ENCODE results near the gene SCFD2. TPM values are rescaled to one million over a fixed set of nuclear protein-coding genes. Genes with fewer than 3 reads are reported as not detected.

SCFD2 gene
- polyA plus RNA-seq, 2 of the 4 experiments (the other 2 are of a cell fraction), result 7.6 to 10.8 TPM

GRCh38 chr4:53192496-53192895, 173.4 kb downstream of the SCFD2 start:
- 80% methylated on average over 3 of the region's 3 CpGs for WGBS (ENCODE audit: missing lambda C conversion rate)
- no peaks in the 10 kb centered on the region for H3K9me3 ChIP-seq
- H3K4me2 ChIP-seq, result no peak overlapping the region
- H3K27ac ChIP-seq, result no peak overlapping the region
- ATAC-seq (no peak), DNase-seq (ENCODE audit: low read depth in 1 of 2, low spot score in 1 of 2) (no peak), FAIRE-seq (no peak)
- peaks cover 14% of the 10 kb centered on the region for H3K4me1 ChIP-seq
- POLR2A ChIA-PET, result no interaction called here
- H3K4me3 ChIP-seq, result no peak overlapping the region
- TF ChIP-seq ATOH8 (CRISPR knock-in tag; IDR thresholded peaks at IDR 0.05; ENCODE audit: low read depth), result no peak
- no peak for TF ChIP-seq HMGXB4 (CRISPR knock-in tag; IDR thresholded peaks at IDR 0.05; ENCODE audit: borderline replicate concordance)
- no peak for TF ChIP-seq EHMT2 (IDR thresholded peaks at IDR 0.05; ENCODE audit: low read depth)
- no peak for TF ChIP-seq JUN (IDR thresholded peaks at IDR 0.05)
- no peak for TF ChIP-seq PHF8 (IDR thresholded peaks at IDR 0.05; ENCODE audit: borderline replicate concordance, low read depth)
- no peak for TF ChIP-seq ZC3H11A (IDR thresholded peaks at IDR 0.05)
- TF ChIP-seq HOXA7 (CRISPR knock-in tag; IDR thresholded peaks at IDR 0.05), result no peak
- TF ChIP-seq MAX (IDR thresholded peaks at IDR 0.05), result no peak
- TF ChIP-seq REST (IDR thresholded peaks at IDR 0.05), result no peak
- no peak for TF ChIP-seq NPAS2 (CRISPR knock-in tag; IDR thresholded peaks at IDR 0.05; ENCODE audit: borderline replicate concordance)
- no peak for TF ChIP-seq USF2 (IDR thresholded peaks at IDR 0.05)
- no peak for TF ChIP-seq E2F6 (IDR thresholded peaks at IDR 0.05; ENCODE audit: borderline replicate concordance, low read depth)
- no peak for TF ChIP-seq FOSL2 (IDR thresholded peaks at IDR 0.05)
- TF ChIP-seq FOSL2 (CRISPR knock-in tag; IDR thresholded peaks at IDR 0.05), result no peak
- TF ChIP-seq RCOR1 (IDR thresholded peaks at IDR 0.05; ENCODE audit: low read depth, low read length), result no peak
- no peak for TF ChIP-seq KDM1A (IDR thresholded peaks at IDR 0.05; ENCODE audit: low read depth)
- no peak for TF ChIP-seq PBX3 (IDR thresholded peaks at IDR 0.05)
- no peak for TF ChIP-seq CEBPB (IDR thresholded peaks at IDR 0.05)
- CTCF ChIA-PET, result interaction anchor here (0.7 kb wide), 1 partner anchor 1039 kb away, joined by 3 read pairs; no protein-coding TSS in a partner anchor
